GM23338 (cell line): ENCODE measurements around the gene LRRN4. TPM values are rescaled to one million over a fixed set of nuclear protein-coding genes. Genes with fewer than 3 reads are reported as not detected.
A peak's percentile ranks its signal among the peaks of the same experiment; 100 is the strongest.

Experiments used
- ATAC-seq: fragments of 200-7000 bp; cut with Tn5 transposase; 3 replicates; pipeline ENCODE4 v1.9.1; 2020
- DNase-seq: peaks from one replicate; pipeline ENCODE4 v3.0.0-alpha.2; 2015; ENCODE audit warnings: low spot score
- H2AFZ ChIP-seq: fragments of 200-600 bp; sonication (generic); 2 replicates; pipeline ENCODE4 v1.8.0; 2016; ENCODE audit warnings: antibody characterized with exemption, mild to moderate bottlenecking, moderate library complexity
- H3F3A ChIP-seq: fragments of 200-600 bp; sonication (generic); replicated peaks from 2 replicates; pipeline ENCODE4 v1.8.0; 2017; ENCODE audit warnings: antibody characterized with exemption, mixed run types, low read depth
- H3K27ac ChIP-seq: fragments of 200-600 bp; sonication (generic); 2 replicates; pipeline ENCODE4 v1.6.1; 2016; ENCODE audit warnings: low read depth
- H3K27me3 ChIP-seq: fragments of 200-600 bp; sonication (generic); 2 replicates; pipeline ENCODE4 v1.8.0; 2016; ENCODE audit warnings: mild to moderate bottlenecking, mixed run types, moderate library complexity; ENCODE audit not compliant: insufficient read depth
- H3K36me3 ChIP-seq: fragments of 200-600 bp; sonication (generic); 2 replicates; pipeline ENCODE4 v1.8.0; 2016; ENCODE audit warnings: mild to moderate bottlenecking; ENCODE audit not compliant: insufficient read depth
- H3K4me1 ChIP-seq: fragments of 200-600 bp; sonication (generic); 2 replicates; pipeline ENCODE4 v1.8.0; 2016; ENCODE audit warnings: mild to moderate bottlenecking, moderate library complexity; ENCODE audit not compliant: insufficient read depth
- H3K4me2 ChIP-seq: fragments of 200-600 bp; sonication (generic); 2 replicates; pipeline ENCODE4 v1.7.1; 2017; ENCODE audit warnings: mixed run types
- H3K4me3 ChIP-seq: fragments of 200-600 bp; sonication (generic); 2 replicates; pipeline ENCODE4 v1.6.1; 2016; ENCODE audit warnings: mixed run types
- H3K79me2 ChIP-seq: fragments of 200-600 bp; sonication (generic); replicated peaks from 2 replicates; pipeline ENCODE4 v1.8.0; 2017; ENCODE audit warnings: mild to moderate bottlenecking; ENCODE audit not compliant: insufficient read depth
- H3K9me2 ChIP-seq: fragments of 200-600 bp; sonication (generic); 2 replicates; pipeline ENCODE4 v1.8.0; 2017; ENCODE audit not compliant: insufficient read depth
- H4K20me1 ChIP-seq: fragments of 200-600 bp; sonication (generic); replicated peaks from 2 replicates; pipeline ENCODE4 v1.8.0; 2017; ENCODE audit warnings: mild to moderate bottlenecking; ENCODE audit not compliant: insufficient read depth
- H3K27ac Mint-ChIP-seq: 2 replicates; pipeline ENCODE4 v1.8.0; 2020; ENCODE audit warnings: inconsistent platforms, mild to moderate bottlenecking, moderate library complexity, mixed read lengths
- H3K27me3 Mint-ChIP-seq: 3 replicates; pipeline ENCODE4 v1.8.0; 2022; ENCODE audit warnings: low read depth, mild to moderate bottlenecking, moderate library complexity, mixed read lengths, inconsistent platforms; ENCODE audit not compliant: insufficient read depth, poor library complexity
- H3K36me3 Mint-ChIP-seq: 3 replicates; pipeline ENCODE4 v1.8.0; 2021; ENCODE audit warnings: low read depth, mild to moderate bottlenecking, inconsistent platforms, moderate library complexity, mixed read lengths
- H3K4me1 Mint-ChIP-seq: 3 replicates; pipeline ENCODE4 v1.8.0; 2020; ENCODE audit warnings: mild to moderate bottlenecking, inconsistent platforms, mixed read lengths
- H3K4me3 Mint-ChIP-seq: 3 replicates; pipeline ENCODE4 v1.8.0; 2021; ENCODE audit warnings: moderate library complexity, mild to moderate bottlenecking, inconsistent platforms, mixed read lengths
- H3K9me3 Mint-ChIP-seq: 3 replicates; pipeline ENCODE4 v1.8.0; 2020; ENCODE audit warnings: moderate library complexity, mild to moderate bottlenecking, inconsistent platforms, mixed read lengths
- CREB1 ChIP-seq: fragments of 250-450 bp; sonication (Bioruptor Pico); IDR thresholded peaks from 2 replicates; pipeline ENCODE4 v1.5.0; 2020; ENCODE audit warnings: low read depth, mild to moderate bottlenecking, moderate library complexity
- EZH2 ChIP-seq: fragments of 200-600 bp; sonication (generic); IDR thresholded peaks from one replicate; pipeline ENCODE4 v1.8.0; 2017; ENCODE audit warnings: antibody characterized with exemption, mild to moderate bottlenecking, low read depth; ENCODE audit not compliant: unreplicated experiment
- EZH2phosphoT487 ChIP-seq: fragments of 200-600 bp; sonication (generic); IDR thresholded peaks from one replicate; pipeline ENCODE4 v1.8.1; 2018; ENCODE audit warnings: antibody characterized with exemption; ENCODE audit not compliant: unreplicated experiment
- JUNB ChIP-seq: IDR thresholded peaks from one replicate; pipeline ENCODE4 v1.6.1; 2016; ENCODE audit warnings: antibody characterized with exemption; ENCODE audit not compliant: unreplicated experiment
- NANOG ChIP-seq: IDR thresholded peaks from 2 replicates; pipeline ENCODE4 v1.6.1; 2016; ENCODE audit warnings: antibody characterized with exemption, borderline replicate concordance
- POLR2AphosphoS5 ChIP-seq: IDR thresholded peaks from 2 replicates; pipeline ENCODE4 v1.6.1; 2016; ENCODE audit warnings: antibody characterized with exemption, low read depth
- STAT1 ChIP-seq: IDR thresholded peaks from one replicate; pipeline ENCODE4 v1.6.1; 2016; ENCODE audit warnings: antibody characterized with exemption; ENCODE audit not compliant: unreplicated experiment
- ZNF114 ChIP-seq: fragments of 250-450 bp; sonication (Bioruptor Pico); IDR thresholded peaks from 2 replicates; pipeline ENCODE4 v1.5.0; 2020; ENCODE audit warnings: mild to moderate bottlenecking, moderate library complexity
- ZNF331 ChIP-seq: fragments of 250-450 bp; sonication (Bioruptor Pico); IDR thresholded peaks from 2 replicates; pipeline ENCODE4 v1.5.0; 2020; ENCODE audit warnings: low read depth, mild to moderate bottlenecking, moderate library complexity
- polyA plus RNA-seq: library from polyadenylated mRNA; unstranded; fragments of >200 nt; fragmentation: Nextera tagmentation; extraction: Ambion mirVana; gene quantifications from 2 replicates; pipeline ENCODE4 v1.2.1, GENCODE V29; 2016
- total RNA-seq: library from RNA; depleted of rRNA; stranded (reverse); fragments of >200 nt; shearing (Covaris generic); gene quantifications from 2 replicates; pipeline ENCODE4 v1.2.3, GENCODE V29; 2014
- TF ChIP-seq, protein P1 (sequence below): IDR thresholded peaks from 2 replicates; pipeline ENCODE4 v1.6.1; 2016; ENCODE audit warnings: antibody characterized with exemption
- TF ChIP-seq, protein P2 (sequence below): IDR thresholded peaks from one replicate; pipeline ENCODE4 v1.6.1; 2018; ENCODE audit warnings: antibody characterized with exemption; ENCODE audit not compliant: unreplicated experiment
- TF ChIP-seq, protein P3 (sequence below), 2 experiments: fragments of 200-600 bp in 1 of 2; sonication (generic) in 1 of 2; conservative IDR thresholded peaks; 2 replicates each; pipeline versions ENCODE4 v1.5.1 to v1.6.1; 2016 to 2017; ENCODE audit warnings: antibody characterized with exemption in 2 of 2, low read depth in 2 of 2, mild to moderate bottlenecking in 2 of 2, moderate library complexity in 1 of 2
- TF ChIP-seq, protein P4 (sequence below): fragments of 250-450 bp; sonication (Bioruptor Pico); IDR thresholded peaks from 2 replicates; pipeline ENCODE4 v1.5.0; 2020; ENCODE audit warnings: mild to moderate bottlenecking, moderate library complexity

LRRN4 gene
- total and polyA plus RNA-seq, 2 experiments from 2014 or later = 0.21 to 2.2 TPM

DNA sequence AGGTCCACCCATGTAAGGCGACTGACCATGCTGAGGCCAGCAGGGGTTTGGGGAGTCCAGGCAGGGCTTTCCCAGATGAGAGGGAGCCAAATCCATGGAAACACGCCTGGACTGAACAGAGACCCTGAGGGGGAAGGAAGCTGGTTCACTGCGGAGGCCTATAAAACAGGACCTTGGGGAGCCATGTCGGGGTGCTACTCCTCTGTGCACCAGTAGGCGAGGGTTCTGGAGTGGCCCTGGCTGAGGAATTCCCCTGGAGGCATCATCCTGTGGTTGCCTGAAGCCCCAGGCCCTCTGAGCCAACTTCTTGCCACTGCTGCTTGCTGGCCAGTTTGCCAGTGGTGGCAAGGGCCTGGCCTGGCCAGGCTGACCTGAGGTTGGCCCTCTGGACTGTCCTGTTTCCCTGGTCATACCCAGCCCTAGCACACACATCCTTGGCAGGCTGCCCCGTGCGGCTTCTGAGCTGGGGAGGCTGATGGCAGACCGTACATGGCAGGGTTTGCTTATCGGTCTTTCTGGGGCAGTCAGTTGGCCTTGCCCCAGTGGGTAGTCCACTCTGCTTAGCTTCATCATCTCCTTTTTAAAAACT, 2.2 kb upstream of the LRRN4 start:
- no peaks in the 10 kb centered on the region for H3K36me3 ChIP-seq
- peaks cover 40% of the 10 kb centered on the region for H3K27me3 ChIP-seq
- H3K4me3 ChIP-seq = no peak overlapping the region
- DNase-seq = peak; percentile 46
- no peak for ATAC-seq
- H2AFZ ChIP-seq = no peak overlapping the region
- no peak overlapping the region for H3K4me3 Mint-ChIP-seq
- H3K9me3 Mint-ChIP-seq = no peaks in the 10 kb centered on the region
- H3K4me1 ChIP-seq = peaks cover 18% of the 10 kb centered on the region
- 0 out of 2 replicates have a peak, but pooled peaks cover 4% of the 10 kb centered on the region for H3F3A ChIP-seq
- TF ChIP-seq EZH2 (no peak), ZNF114 (CRISPR knock-in tag) (no peak), CREB1 (CRISPR knock-in tag) (no peak), NANOG (no peak), STAT1 (no peak), JUNB (no peak), POLR2AphosphoS5 (no peak), EZH2phosphoT487 (no peak), ZNF331 (CRISPR knock-in tag) (no peak)
- TF ChIP-seq, protein P1, sequence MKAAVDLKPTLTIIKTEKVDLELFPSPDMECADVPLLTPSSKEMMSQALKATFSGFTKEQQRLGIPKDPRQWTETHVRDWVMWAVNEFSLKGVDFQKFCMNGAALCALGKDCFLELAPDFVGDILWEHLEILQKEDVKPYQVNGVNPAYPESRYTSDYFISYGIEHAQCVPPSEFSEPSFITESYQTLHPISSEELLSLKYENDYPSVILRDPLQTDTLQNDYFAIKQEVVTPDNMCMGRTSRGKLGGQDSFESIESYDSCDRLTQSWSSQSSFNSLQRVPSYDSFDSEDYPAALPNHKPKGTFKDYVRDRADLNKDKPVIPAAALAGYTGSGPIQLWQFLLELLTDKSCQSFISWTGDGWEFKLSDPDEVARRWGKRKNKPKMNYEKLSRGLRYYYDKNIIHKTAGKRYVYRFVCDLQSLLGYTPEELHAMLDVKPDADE = no peak
- TF ChIP-seq, protein P2, sequence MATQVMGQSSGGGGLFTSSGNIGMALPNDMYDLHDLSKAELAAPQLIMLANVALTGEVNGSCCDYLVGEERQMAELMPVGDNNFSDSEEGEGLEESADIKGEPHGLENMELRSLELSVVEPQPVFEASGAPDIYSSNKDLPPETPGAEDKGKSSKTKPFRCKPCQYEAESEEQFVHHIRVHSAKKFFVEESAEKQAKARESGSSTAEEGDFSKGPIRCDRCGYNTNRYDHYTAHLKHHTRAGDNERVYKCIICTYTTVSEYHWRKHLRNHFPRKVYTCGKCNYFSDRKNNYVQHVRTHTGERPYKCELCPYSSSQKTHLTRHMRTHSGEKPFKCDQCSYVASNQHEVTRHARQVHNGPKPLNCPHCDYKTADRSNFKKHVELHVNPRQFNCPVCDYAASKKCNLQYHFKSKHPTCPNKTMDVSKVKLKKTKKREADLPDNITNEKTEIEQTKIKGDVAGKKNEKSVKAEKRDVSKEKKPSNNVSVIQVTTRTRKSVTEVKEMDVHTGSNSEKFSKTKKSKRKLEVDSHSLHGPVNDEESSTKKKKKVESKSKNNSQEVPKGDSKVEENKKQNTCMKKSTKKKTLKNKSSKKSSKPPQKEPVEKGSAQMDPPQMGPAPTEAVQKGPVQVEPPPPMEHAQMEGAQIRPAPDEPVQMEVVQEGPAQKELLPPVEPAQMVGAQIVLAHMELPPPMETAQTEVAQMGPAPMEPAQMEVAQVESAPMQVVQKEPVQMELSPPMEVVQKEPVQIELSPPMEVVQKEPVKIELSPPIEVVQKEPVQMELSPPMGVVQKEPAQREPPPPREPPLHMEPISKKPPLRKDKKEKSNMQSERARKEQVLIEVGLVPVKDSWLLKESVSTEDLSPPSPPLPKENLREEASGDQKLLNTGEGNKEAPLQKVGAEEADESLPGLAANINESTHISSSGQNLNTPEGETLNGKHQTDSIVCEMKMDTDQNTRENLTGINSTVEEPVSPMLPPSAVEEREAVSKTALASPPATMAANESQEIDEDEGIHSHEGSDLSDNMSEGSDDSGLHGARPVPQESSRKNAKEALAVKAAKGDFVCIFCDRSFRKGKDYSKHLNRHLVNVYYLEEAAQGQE = no peak
- TF ChIP-seq, protein P3, sequence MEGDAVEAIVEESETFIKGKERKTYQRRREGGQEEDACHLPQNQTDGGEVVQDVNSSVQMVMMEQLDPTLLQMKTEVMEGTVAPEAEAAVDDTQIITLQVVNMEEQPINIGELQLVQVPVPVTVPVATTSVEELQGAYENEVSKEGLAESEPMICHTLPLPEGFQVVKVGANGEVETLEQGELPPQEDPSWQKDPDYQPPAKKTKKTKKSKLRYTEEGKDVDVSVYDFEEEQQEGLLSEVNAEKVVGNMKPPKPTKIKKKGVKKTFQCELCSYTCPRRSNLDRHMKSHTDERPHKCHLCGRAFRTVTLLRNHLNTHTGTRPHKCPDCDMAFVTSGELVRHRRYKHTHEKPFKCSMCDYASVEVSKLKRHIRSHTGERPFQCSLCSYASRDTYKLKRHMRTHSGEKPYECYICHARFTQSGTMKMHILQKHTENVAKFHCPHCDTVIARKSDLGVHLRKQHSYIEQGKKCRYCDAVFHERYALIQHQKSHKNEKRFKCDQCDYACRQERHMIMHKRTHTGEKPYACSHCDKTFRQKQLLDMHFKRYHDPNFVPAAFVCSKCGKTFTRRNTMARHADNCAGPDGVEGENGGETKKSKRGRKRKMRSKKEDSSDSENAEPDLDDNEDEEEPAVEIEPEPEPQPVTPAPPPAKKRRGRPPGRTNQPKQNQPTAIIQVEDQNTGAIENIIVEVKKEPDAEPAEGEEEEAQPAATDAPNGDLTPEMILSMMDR (conservative IDR thresholded peaks at IDR 0.05; ENCODE audit: low read depth in 2 of 2) = no peak
- TF ChIP-seq, protein P4, sequence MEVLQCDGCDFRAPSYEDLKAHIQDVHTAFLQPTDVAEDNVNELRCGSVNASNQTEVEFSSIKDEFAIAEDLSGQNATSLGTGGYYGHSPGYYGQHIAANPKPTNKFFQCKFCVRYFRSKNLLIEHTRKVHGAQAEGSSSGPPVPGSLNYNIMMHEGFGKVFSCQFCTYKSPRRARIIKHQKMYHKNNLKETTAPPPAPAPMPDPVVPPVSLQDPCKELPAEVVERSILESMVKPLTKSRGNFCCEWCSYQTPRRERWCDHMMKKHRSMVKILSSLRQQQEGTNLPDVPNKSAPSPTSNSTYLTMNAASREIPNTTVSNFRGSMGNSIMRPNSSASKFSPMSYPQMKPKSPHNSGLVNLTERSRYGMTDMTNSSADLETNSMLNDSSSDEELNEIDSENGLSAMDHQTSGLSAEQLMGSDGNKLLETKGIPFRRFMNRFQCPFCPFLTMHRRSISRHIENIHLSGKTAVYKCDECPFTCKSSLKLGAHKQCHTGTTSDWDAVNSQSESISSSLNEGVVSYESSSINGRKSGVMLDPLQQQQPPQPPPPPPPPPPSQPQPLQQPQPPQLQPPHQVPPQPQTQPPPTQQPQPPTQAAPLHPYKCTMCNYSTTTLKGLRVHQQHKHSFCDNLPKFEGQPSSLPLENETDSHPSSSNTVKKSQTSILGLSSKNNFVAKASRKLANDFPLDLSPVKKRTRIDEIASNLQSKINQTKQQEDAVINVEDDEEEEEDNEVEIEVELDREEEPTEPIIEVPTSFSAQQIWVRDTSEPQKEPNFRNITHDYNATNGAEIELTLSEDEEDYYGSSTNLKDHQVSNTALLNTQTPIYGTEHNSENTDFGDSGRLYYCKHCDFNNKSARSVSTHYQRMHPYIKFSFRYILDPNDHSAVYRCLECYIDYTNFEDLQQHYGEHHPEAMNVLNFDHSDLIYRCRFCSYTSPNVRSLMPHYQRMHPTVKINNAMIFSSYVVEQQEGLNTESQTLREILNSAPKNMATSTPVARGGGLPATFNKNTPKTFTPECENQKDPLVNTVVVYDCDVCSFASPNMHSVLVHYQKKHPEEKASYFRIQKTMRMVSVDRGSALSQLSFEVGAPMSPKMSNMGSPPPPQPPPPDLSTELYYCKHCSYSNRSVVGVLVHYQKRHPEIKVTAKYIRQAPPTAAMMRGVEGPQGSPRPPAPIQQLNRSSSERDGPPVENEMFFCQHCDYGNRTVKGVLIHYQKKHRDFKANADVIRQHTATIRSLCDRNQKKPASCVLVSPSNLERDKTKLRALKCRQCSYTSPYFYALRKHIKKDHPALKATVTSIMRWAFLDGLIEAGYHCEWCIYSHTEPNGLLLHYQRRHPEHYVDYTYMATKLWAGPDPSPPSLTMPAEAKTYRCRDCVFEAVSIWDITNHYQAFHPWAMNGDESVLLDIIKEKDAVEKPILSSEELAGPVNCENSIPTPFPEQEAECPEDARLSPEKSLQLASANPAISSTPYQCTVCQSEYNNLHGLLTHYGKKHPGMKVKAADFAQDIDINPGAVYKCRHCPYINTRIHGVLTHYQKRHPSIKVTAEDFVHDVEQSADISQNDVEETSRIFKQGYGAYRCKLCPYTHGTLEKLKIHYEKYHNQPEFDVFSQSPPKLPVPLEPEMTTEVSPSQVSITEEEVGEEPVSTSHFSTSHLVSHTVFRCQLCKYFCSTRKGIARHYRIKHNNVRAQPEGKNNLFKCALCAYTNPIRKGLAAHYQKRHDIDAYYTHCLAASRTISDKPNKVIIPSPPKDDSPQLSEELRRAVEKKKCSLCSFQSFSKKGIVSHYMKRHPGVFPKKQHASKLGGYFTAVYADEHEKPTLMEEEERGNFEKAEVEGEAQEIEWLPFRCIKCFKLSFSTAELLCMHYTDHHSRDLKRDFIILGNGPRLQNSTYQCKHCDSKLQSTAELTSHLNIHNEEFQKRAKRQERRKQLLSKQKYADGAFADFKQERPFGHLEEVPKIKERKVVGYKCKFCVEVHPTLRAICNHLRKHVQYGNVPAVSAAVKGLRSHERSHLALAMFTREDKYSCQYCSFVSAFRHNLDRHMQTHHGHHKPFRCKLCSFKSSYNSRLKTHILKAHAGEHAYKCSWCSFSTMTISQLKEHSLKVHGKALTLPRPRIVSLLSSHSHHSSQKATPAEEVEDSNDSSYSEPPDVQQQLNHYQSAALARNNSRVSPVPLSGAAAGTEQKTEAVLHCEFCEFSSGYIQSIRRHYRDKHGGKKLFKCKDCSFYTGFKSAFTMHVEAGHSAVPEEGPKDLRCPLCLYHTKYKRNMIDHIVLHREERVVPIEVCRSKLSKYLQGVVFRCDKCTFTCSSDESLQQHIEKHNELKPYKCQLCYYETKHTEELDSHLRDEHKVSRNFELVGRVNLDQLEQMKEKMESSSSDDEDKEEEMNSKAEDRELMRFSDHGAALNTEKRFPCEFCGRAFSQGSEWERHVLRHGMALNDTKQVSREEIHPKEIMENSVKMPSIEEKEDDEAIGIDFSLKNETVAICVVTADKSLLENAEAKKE = no peak
- peaks cover 18% of the 10 kb centered on the region for H3K4me1 Mint-ChIP-seq
- H4K20me1 ChIP-seq = no peaks in the 10 kb centered on the region
- H3K79me2 ChIP-seq = no peaks in the 10 kb centered on the region
- H3K36me3 Mint-ChIP-seq = no peaks in the 10 kb centered on the region; the same call in 2 of the 3 replicates
- no peak overlapping the region for H3K4me2 ChIP-seq
- peaks cover 34% of the 10 kb centered on the region for H3K27me3 Mint-ChIP-seq
- H3K27ac ChIP-seq = no peak overlapping the region
- H3K9me2 ChIP-seq = no peaks in the 10 kb centered on the region
- H3K27ac Mint-ChIP-seq = no peak overlapping the region
